ENCODE results near the gene NKX2-2.

DNA sequence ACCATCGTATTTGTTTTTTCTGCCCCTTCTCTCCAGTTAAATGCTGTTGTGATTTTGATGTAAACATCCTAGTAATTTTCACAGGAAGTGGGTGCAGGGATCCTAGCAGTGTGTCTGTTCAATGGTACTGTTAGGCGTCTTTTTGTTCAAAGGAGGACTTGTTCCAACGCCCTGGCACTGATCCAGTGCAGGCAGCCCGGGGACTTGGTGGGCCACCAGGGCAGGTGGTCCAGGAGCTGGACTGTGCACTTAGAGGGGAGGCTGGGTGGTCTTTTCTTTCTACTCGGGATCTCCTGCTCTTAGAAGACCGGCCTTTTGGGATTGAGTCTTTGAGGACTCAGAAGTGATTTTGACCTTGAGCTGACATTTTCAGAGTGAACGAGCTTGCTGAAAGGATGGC lies 41.1 kb upstream of the NKX2-2 start:
- TF ChIP-seq, protein P1, sequence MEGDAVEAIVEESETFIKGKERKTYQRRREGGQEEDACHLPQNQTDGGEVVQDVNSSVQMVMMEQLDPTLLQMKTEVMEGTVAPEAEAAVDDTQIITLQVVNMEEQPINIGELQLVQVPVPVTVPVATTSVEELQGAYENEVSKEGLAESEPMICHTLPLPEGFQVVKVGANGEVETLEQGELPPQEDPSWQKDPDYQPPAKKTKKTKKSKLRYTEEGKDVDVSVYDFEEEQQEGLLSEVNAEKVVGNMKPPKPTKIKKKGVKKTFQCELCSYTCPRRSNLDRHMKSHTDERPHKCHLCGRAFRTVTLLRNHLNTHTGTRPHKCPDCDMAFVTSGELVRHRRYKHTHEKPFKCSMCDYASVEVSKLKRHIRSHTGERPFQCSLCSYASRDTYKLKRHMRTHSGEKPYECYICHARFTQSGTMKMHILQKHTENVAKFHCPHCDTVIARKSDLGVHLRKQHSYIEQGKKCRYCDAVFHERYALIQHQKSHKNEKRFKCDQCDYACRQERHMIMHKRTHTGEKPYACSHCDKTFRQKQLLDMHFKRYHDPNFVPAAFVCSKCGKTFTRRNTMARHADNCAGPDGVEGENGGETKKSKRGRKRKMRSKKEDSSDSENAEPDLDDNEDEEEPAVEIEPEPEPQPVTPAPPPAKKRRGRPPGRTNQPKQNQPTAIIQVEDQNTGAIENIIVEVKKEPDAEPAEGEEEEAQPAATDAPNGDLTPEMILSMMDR (IDR thresholded peaks at IDR 0.05) = no peak
- TF ChIP-seq EP300 (IDR thresholded peaks at IDR 0.05) (no peak), POLR2A (IDR thresholded peaks at IDR 0.05; ENCODE audit: low read depth) (no peak), POLR2AphosphoS5 (IDR thresholded peaks at IDR 0.05) (no peak)
